Endothelial cell of umbilical vein (primary cell): ENCODE results near the gene ITSN2. TPM values are rescaled to one million over a fixed set of nuclear protein-coding genes. Genes with fewer than 3 reads are reported as not detected.
A peak's percentile ranks its signal among the peaks of the same experiment; 100 is the strongest.
"Not testable (repeated sequence)": the region's sequence is repeated elsewhere in the genome, so short reads cannot be mapped to it uniquely, and the experiment has no call there.

Experiments
- BruUV-seq: library from RNA; stranded (reverse); fragments of 400-500 nt; replicated peaks from 2 replicates; lab custom pipeline; 2021; lab: Mats Ljungman, UMichigan
- CTCF ChIA-PET: fragments of 300-600, 350-600 bp; sonication (Branson Sonifier 250); formaldehyde crosslinking; loops from one replicate; lab custom pipeline; 2021; ENCODE audit warnings: antibody characterized with exemption, inconsistent platforms; lab: Charles Lee
- POLR2A ChIA-PET: fragments of 300-600, 350-600 bp; sonication (Branson Sonifier 250); formaldehyde crosslinking; loops from one replicate; lab custom pipeline; 2021; ENCODE audit warnings: antibody characterized with exemption, inconsistent platforms; lab: Charles Lee
- DNase-seq: peaks from one replicate; pipeline ENCODE4 v3.0.0-alpha.2; 2011; ENCODE audit warnings: low read depth, low spot score
- FAIRE-seq: peaks from 2 replicates; lab custom pipeline; 2011; peaks lifted over from hg19 to GRCh38; lab: Jason Lieb, UNC
- H2AFZ ChIP-seq: 2 replicates; pipeline ENCODE4 v1.6.0; 2012; ENCODE audit warnings: low read depth, low read length, control low read depth, inconsistent platforms
- H3K27ac ChIP-seq: 2 replicates; pipeline ENCODE4 v1.5.1; 2011; ENCODE audit warnings: low read depth, mild to moderate bottlenecking, control low read depth, low read length, moderate library complexity; ENCODE audit not compliant: insufficient read depth
- H3K27me3 ChIP-seq, 2 experiments: 2 replicates each; pipeline versions ENCODE4 v1.6.0 to v1.6.1; 2011; ENCODE audit warnings: low read length in 2 of 2, mixed read lengths in 1 of 2; ENCODE audit not compliant: control insufficient read depth in 2 of 2, insufficient read depth in 2 of 2
- H3K36me3 ChIP-seq, 2 experiments: 2 replicates in 1 of 2; 3 replicates in 1 of 2; pipeline ENCODE4 v1.5.1; 2011; ENCODE audit warnings: low read length in 2 of 2, mild to moderate bottlenecking in 1 of 2, moderate library complexity in 1 of 2; ENCODE audit not compliant: control insufficient read depth in 2 of 2, insufficient read depth in 2 of 2; ENCODE audit errors: extremely low read depth in 1 of 2
- H3K4me1 ChIP-seq: 3 replicates; pipeline ENCODE4 v1.5.1; 2011; ENCODE audit warnings: mild to moderate bottlenecking, low read length; ENCODE audit not compliant: control insufficient read depth, insufficient read depth; ENCODE audit errors: extremely low read depth
- H3K4me2 ChIP-seq: 2 replicates; pipeline ENCODE4 v1.6.1; 2011; ENCODE audit warnings: low read length, control low read depth, mixed read lengths; ENCODE audit not compliant: insufficient read depth
- H3K4me3 ChIP-seq, 3 experiments: fragments of 200-600 bp in 1 of 3; sonication (generic), shearing (Covaris generic) in 1 of 3; replicated peaks in 1 of 3; 2 replicates each; pipeline ENCODE4 v1.5.1; 2011 to 2016; ENCODE audit warnings: control low read depth in 3 of 3, low read length in 3 of 3, mild to moderate bottlenecking in 2 of 3, inconsistent platforms in 1 of 3, low read depth in 1 of 3, moderate library complexity in 1 of 3; ENCODE audit not compliant: insufficient read depth in 1 of 3
- H3K79me2 ChIP-seq: 2 replicates; pipeline ENCODE4 v1.6.0; 2012; ENCODE audit warnings: low read length, inconsistent platforms; ENCODE audit not compliant: control insufficient read depth, insufficient read depth
- H3K9ac ChIP-seq: replicated peaks from 2 replicates; pipeline ENCODE3; 2011; ENCODE audit warnings: low read length, control low read depth; ENCODE audit not compliant: insufficient read depth; ENCODE audit errors: extremely low read depth
- H3K9me1 ChIP-seq: replicated peaks from 3 replicates; pipeline ENCODE4 v1.6.0; 2011; ENCODE audit warnings: mild to moderate bottlenecking, low read length; ENCODE audit not compliant: control insufficient read depth, insufficient read depth; ENCODE audit errors: extremely low read depth
- H3K9me3 ChIP-seq: replicated peaks from 2 replicates; pipeline ENCODE4 v1.5.1; 2012; ENCODE audit warnings: low read length, inconsistent platforms; ENCODE audit not compliant: control insufficient read depth, insufficient read depth
- H4K20me1 ChIP-seq: replicated peaks from 2 replicates; pipeline ENCODE3; 2011; ENCODE audit warnings: mild to moderate bottlenecking, low read length; ENCODE audit not compliant: control insufficient read depth, insufficient read depth; ENCODE audit errors: extremely low read depth
- dilution Hi-C: fragments of 300-500 bp; cut with MboI; formaldehyde crosslinking; loops from one replicate; pipeline ENCODE4 v1.15.0; 2019; ENCODE audit warnings: low sequenced_read_pairs; ENCODE audit not compliant: extremely low pct_ligation_motif_present
- intact Hi-C: fragments of 100-400 bp; cut with micrococcal nuclease; formaldehyde crosslinking; loops from one replicate; pipeline ENCODE4 v1.10.0; 2022
- polyA plus RNA-seq, 4 experiments: library from polyadenylated mRNA; depleted of rRNA in 3 of 4; stranded (reverse) in 3 of 4; unstranded in 1 of 4; fragments of >200 nt; gene quantifications; 2 replicates each; pipeline versions ENCODE4 v1.2.1 to v1.2.3, GENCODE V29; 2011 to 2012; ENCODE audit warnings: missing spikeins in 1 of 4
- total RNA-seq: library from RNA; stranded (reverse); gene quantifications from 2 replicates; pipeline ENCODE4 v1.2.3, GENCODE V29; 2021

ITSN2 gene
- total and polyA plus RNA-seq, 2 donors (not counting 3 experiments of a cell fraction or from before 2014, with no cell fraction given), result 30.5 to 56.8 TPM

DNA sequence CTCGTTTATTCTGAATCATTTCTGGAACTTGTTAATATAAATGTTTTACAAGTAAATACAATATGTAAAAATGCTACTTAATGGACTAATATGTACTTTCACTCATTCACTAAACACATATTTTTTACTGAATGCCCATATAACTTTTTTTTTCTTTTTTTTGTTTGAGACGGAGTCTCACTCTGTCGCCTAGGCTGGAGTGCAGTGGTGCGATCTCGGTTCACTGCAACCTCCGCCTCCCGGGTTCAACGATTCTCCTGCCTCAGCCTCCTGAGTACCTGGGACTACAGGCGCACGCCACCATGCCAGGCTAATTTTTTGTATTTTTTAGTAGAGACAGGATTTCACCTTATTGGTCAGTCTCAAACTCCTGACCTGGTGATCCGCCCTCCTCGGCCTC is 2.6 kb downstream of the ITSN2 start:
- ChIA-PET CTCF (interaction anchor here (1.6 kb wide), 2 partner anchors 9 to 53 kb away, joined by 3 to 6 read pairs; no protein-coding TSS in a partner anchor), POLR2A (interaction anchor here (0.6 kb wide), 1 partner anchor 42 kb away, joined by 3 read pairs; no protein-coding TSS in a partner anchor)
- BruUV-seq, H3K27me3 ChIP-seq, H3K9me1 ChIP-seq, FAIRE-seq, H4K20me1 ChIP-seq, H3K27ac ChIP-seq, H3K4me3 ChIP-seq, H3K9me3 ChIP-seq, H2AFZ ChIP-seq, H3K36me3 ChIP-seq, dilution Hi-C loops, H3K9ac ChIP-seq, DNase-seq: not testable (repeated sequence)
- H3K4me1 ChIP-seq, result peaks cover 24% of the 10 kb centered on the region
- peak overlapping the region; percentile 94 for H3K4me2 ChIP-seq
- intact Hi-C loops, result loop anchor here (5.0 kb wide), 1 partner anchor 110 kb away; no protein-coding TSS in a partner anchor
- H3K79me2 ChIP-seq, result peaks cover 60% of the 10 kb centered on the region

DNA sequence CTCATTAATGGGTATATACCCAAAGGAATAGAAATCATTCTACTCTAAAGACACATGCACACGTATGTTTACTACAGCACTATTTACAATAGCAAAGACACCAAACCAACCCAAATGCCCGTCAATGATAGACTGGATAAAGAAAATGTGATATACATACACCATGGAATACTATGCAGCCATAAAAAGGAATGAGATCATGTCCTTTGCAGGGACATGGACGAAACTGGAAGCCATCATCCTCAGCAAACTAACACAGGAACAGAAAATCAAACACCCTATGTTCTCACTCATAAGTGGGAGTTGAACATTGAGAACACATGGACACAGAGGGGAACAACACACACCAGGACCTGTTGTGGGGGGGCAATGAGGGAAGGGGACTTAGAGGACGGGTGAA is 3.2 kb downstream of the ITSN2 start:
- H2AFZ ChIP-seq, H3K36me3 ChIP-seq, H4K20me1 ChIP-seq, FAIRE-seq, H3K4me3 ChIP-seq, H3K27me3 ChIP-seq, H3K9me1 ChIP-seq, CTCF ChIA-PET, H3K27ac ChIP-seq, H3K9me3 ChIP-seq, H3K4me2 ChIP-seq, H3K9ac ChIP-seq, POLR2A ChIA-PET, BruUV-seq, DNase-seq, dilution Hi-C loops: not testable (repeated sequence)
- peaks cover 26% of the 10 kb centered on the region for H3K4me1 ChIP-seq
- intact Hi-C loops, result loop anchor here (5.0 kb wide), 1 partner anchor 110 kb away; no protein-coding TSS in a partner anchor
- H3K79me2 ChIP-seq, result peaks cover 67% of the 10 kb centered on the region
